Spleen (tissue), 7 donors: ENCODE results near the gene PARD3.

ENCODE experiments used
- CTCF ChIP-seq, 11 experiments: fragments of 200-600 bp in 7 of 11; fragments of 450-650 bp in 4 of 11; sonication (generic) in 4 of 11; IDR thresholded peaks in 8 of 11; conservative IDR thresholded peaks in 3 of 11; 1 replicate in 7 of 11; 2 replicates in 4 of 11; pipeline versions ENCODE4 v1.4.0 to v1.8.0; 2016 to 2021; ENCODE audit warnings: antibody characterized with exemption in 11 of 11, inconsistent platforms in 4 of 11, mild to moderate bottlenecking in 1 of 11
- POLR2A ChIP-seq, 3 donors: fragments of 450-650 bp; IDR thresholded peaks; one replicate each; pipeline ENCODE4 v1.5.1; 2017; ENCODE audit warnings: antibody characterized with exemption in 3 of 3, mild to moderate bottlenecking in 1 of 3
- POLR2AphosphoS5 ChIP-seq, 3 donors: sonication (generic); formaldehyde crosslinking; IDR thresholded peaks; one replicate each; pipeline ENCODE4 v1.5.1; 2017; ENCODE audit warnings: antibody characterized with exemption in 3 of 3
- donor health status: DM: no; HTN: no; CAD: no; lungs with moderate emphysema.
- donor health status: DM: no; HTN: no; CAD: no.
- donor health status: DM: no; HTN: no; CAD: no.

GRCh38 chr10:34698979-34699378, 116.1 kb downstream of the PARD3 start:
- TF ChIP-seq POLR2A (IDR thresholded peaks at IDR 0.05) (no peak), CTCF (IDR thresholded peaks at IDR 0.05 in 8 of 11, conservative IDR thresholded peaks at IDR 0.05 in 3 of 11) (no peak), POLR2AphosphoS5 (IDR thresholded peaks at IDR 0.05) (no peak)
